HEK293 (cell line): ENCODE results near the gene ZNF764.

Experiments used
- CTCF ChIP-seq: fragments of 450-650 bp; formaldehyde crosslinking; IDR thresholded peaks from 2 replicates; pipeline ENCODE4 v1.5.1; 2016; ENCODE audit warnings: missing biosample characterization, missing genetic modification characterization
- YY1 ChIP-seq: fragments of 450-650 bp; formaldehyde crosslinking; IDR thresholded peaks from 2 replicates; pipeline ENCODE4 v1.5.1; 2018; ENCODE audit warnings: missing biosample characterization, missing genetic modification characterization
- ZNF692 ChIP-seq: fragments of 450-650 bp; formaldehyde crosslinking; IDR thresholded peaks from 2 replicates; pipeline ENCODE4 v1.5.1; 2016; ENCODE audit warnings: missing biosample characterization, missing genetic modification characterization

- TF ChIP-seq YY1 (tag by site-specific recombination) (no peak), CTCF (peak; percentile 92), ZNF692 (tag by site-specific recombination) (no peak)
Observed at GRCh38 chr16:30535777-30536190, 22.4 kb downstream of the ZNF764 start.
